Measurements from ENCODE around the gene TMEM208.

The TMEM208 gene

GRCh38 chr16:67209565-67209964 is 17.4 kb upstream of the TMEM208 start:
- no peak for DNase-seq (ENCODE audit: low read depth in 2 of 2)

- DNase-seq (ENCODE audit: low read depth in 2 of 2), result no peak
Observed at GRCh38 chr16:67210069-67210937, 16.6 kb upstream of the TMEM208 start.

GRCh38 chr16:67211674-67212073 is 15.3 kb upstream of the TMEM208 start:
- no peak for DNase-seq (ENCODE audit: low read depth in 2 of 2)

GRCh38 chr16:67212766-67213165 is 14.2 kb upstream of the TMEM208 start:
- no peak for DNase-seq (ENCODE audit: low read depth in 2 of 2)

GRCh38 chr16:67213197-67214019 is 13.5 kb upstream of the TMEM208 start:
- no peak for DNase-seq (ENCODE audit: low read depth in 2 of 2)

GRCh38 chr16:67215706-67216105 is 11.2 kb upstream of the TMEM208 start:
- DNase-seq (ENCODE audit: low read depth in 2 of 2), result no peak

GRCh38 chr16:67216612-67217490 is 10.1 kb upstream of the TMEM208 start:
- DNase-seq (ENCODE audit: low read depth in 2 of 2), result no peak

GRCh38 chr16:67223992-67224391 is 2.9 kb upstream of the TMEM208 start:
- no peak for DNase-seq (ENCODE audit: low read depth in 2 of 2)

- DNase-seq (ENCODE audit: low read depth in 2 of 2), result no peak
Observed at GRCh38 chr16:67226295-67226803, 581 bp upstream of the TMEM208 start.

- no peak for DNase-seq (ENCODE audit: low read depth in 2 of 2)
Observed at GRCh38 chr16:67227567-67227921, 614 bp downstream of the TMEM208 start.

- DNase-seq (ENCODE audit: low read depth in 2 of 2), result no peak
Observed at GRCh38 chr16:67228034-67228785, 1.3 kb downstream of the TMEM208 start.

GRCh38 chr16:67228905-67229304 is 2.0 kb downstream of the TMEM208 start:
- no peak for DNase-seq (ENCODE audit: low read depth in 2 of 2)

GRCh38 chr16:67229906-67230808 is 3.2 kb downstream of the TMEM208 start:
- no peak for DNase-seq (ENCODE audit: low read depth in 2 of 2)

- no peak for DNase-seq (ENCODE audit: low read depth in 2 of 2)
Observed at GRCh38 chr16:67230809-67231660, 4.1 kb downstream of the TMEM208 start.

GRCh38 chr16:67233596-67233995 is 6.7 kb downstream of the TMEM208 start:
- no peak for DNase-seq (ENCODE audit: low read depth in 2 of 2)

GRCh38 chr16:67234180-67234597 is 7.3 kb downstream of the TMEM208 start:
- DNase-seq (ENCODE audit: low read depth in 2 of 2), result no peak

- no peak for DNase-seq (ENCODE audit: low read depth in 2 of 2)
Observed at GRCh38 chr16:67235816-67236562, 9.1 kb downstream of the TMEM208 start.
